Astrocyte (in vitro differentiated cells and primary cell): ENCODE measurements around the gene KLK3.

Experiments
- CTCF ChIP-seq: IDR thresholded peaks from 2 replicates; pipeline ENCODE4 v1.5.1; 2011; ENCODE audit warnings: low read depth, mild to moderate bottlenecking, inconsistent platforms, low read length, moderate library complexity; ENCODE audit not compliant: insufficient read depth
- EZH2 ChIP-seq: IDR thresholded peaks from 2 replicates; pipeline ENCODE4 v1.6.1; 2012; ENCODE audit warnings: mild to moderate bottlenecking, low read length, inconsistent platforms; ENCODE audit not compliant: insufficient read depth

DNA sequence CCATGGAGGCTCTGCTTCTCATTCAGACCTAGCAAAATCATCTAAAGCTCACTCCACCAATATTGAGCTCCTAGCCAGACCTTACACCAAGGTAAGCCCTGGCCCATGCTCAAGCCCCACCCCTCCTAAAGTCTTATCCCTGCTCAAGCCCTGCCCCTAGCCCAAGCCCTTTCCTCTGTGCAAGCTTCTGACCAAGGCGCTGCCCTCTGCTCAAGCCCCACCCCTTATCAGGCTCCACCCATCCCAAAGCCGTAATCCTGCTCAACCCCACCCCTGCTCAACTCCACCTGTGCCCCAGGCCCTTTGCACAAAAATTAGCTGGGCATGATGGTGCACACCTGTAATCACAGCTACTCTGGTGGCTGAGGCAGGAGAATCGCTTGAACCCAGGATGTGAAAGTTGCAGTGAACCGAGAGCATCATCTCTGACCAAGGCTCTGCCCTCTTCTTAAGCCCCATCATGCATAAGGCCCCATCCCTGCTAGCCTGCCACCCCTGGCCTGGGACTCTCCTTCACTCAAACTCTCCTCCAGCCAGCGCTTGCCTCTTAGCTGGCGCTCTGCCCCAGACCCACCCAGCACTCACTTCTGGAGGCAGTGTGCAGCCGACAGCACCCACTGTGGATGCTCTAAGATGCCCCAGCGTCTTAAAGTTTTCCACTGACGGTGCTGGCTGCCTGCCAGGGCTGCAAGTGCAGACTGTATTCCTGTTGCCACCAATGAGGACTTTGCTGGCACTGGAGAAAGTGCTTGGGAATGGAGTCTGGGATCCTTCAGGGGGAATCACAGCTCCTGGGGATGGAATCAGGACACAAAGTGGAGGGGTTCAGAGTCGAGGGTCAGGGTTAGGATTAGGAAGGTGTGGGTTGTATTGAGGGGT lies 40.0 kb downstream of the KLK3 start:
- no peak for TF ChIP-seq CTCF
- no peak for TF ChIP-seq EZH2
